BJ (cell line): Measurements from ENCODE around the gene CHMP2B. TPM values are rescaled to one million over a fixed set of nuclear protein-coding genes. Genes with fewer than 3 reads are reported as not detected.

Experiments used
- CTCF ChIA-PET: fragments of 350-600 bp; formaldehyde crosslinking; extraction: SDS; loops from one replicate; lab custom pipeline; 2021; ENCODE audit warnings: antibody characterized with exemption, inconsistent platforms; lab: Yijun Ruan, JAX
- POLR2A ChIA-PET: fragments of 300-600 bp; sonication (Branson Sonifier 250); formaldehyde crosslinking; extraction: SDS; loops from one replicate; lab custom pipeline; 2021; ENCODE audit warnings: antibody characterized with exemption; lab: Charles Lee
- DNase-seq: peaks from one replicate; pipeline ENCODE4 v3.0.0-alpha.2; 2011; ENCODE audit warnings: low read depth
- H3K27me3 ChIP-seq: 2 replicates; pipeline ENCODE4 v1.6.0; 2011; ENCODE audit warnings: low read length; ENCODE audit not compliant: control insufficient read depth, insufficient read depth
- H3K36me3 ChIP-seq: 2 replicates; pipeline ENCODE4 v1.5.1; 2011; ENCODE audit warnings: low read length; ENCODE audit not compliant: control insufficient read depth, insufficient read depth
- H3K4me3 ChIP-seq: 2 replicates; pipeline ENCODE4 v1.5.1; 2011; ENCODE audit warnings: low read depth, mild to moderate bottlenecking, control low read depth, low read length
- CTCF ChIP-seq: IDR thresholded peaks from 2 replicates; pipeline ENCODE4 v1.5.1; 2011; ENCODE audit warnings: low read depth, mild to moderate bottlenecking, control low read depth, inconsistent platforms, low read length, moderate library complexity; ENCODE audit not compliant: insufficient read depth
- polyA plus RNA-seq: library from polyadenylated mRNA; depleted of rRNA; stranded (reverse); fragments of >200 nt; gene quantifications from 2 replicates; pipeline ENCODE4 v1.2.3, GENCODE V29; 2011

CHMP2B gene
- polyA plus RNA-seq, 1 experiment = 13.4 TPM

- no peaks in the 10 kb centered on the region for H3K36me3 ChIP-seq
- ChIA-PET CTCF (interaction anchor here (0.7 to 1.1 kb wide), 3 partner anchors 31 to 413 kb away, joined by 3 read pairs; no protein-coding TSS in a partner anchor), POLR2A (no interaction called here)
- DNase-seq = no peak
- no peaks in the 10 kb centered on the region for H3K27me3 ChIP-seq
- no peak overlapping the region for H3K4me3 ChIP-seq
- no peak for TF ChIP-seq CTCF
These were observed 27.5 kb upstream of the CHMP2B start for GRCh38 chr3:87199628-87200027.

GRCh38 chr3:87200060-87200647 is 27.0 kb upstream of the CHMP2B start:
- CTCF ChIA-PET = interaction anchor here (0.9 kb wide), 1 partner anchor 414 kb away, joined by 3 read pairs; no protein-coding TSS in a partner anchor
- no peak for TF ChIP-seq CTCF
- no peaks in the 10 kb centered on the region for H3K27me3 ChIP-seq
- no peaks in the 10 kb centered on the region for H3K36me3 ChIP-seq
- H3K4me3 ChIP-seq = no peak overlapping the region
- POLR2A ChIA-PET = no interaction called here
- no peak for DNase-seq

GRCh38 chr3:87201727-87202126 is 25.4 kb upstream of the CHMP2B start:
- no peaks in the 10 kb centered on the region for H3K36me3 ChIP-seq
- ChIA-PET POLR2A (no interaction called here), CTCF (interaction anchor here (1.4 kb wide), 1 partner anchor 8 kb away, joined by 6 read pairs; no protein-coding TSS in a partner anchor)
- no peak overlapping the region for H3K4me3 ChIP-seq
- no peaks in the 10 kb centered on the region for H3K27me3 ChIP-seq
- no peak for TF ChIP-seq CTCF
- no peak for DNase-seq

GRCh38 chr3:87203809-87204208 is 23.3 kb upstream of the CHMP2B start:
- ChIA-PET POLR2A (no interaction called here), CTCF (interaction anchor here (0.6 to 1.4 kb wide), 2 partner anchors 19 to 25 kb away, joined by 3 to 4 read pairs; no protein-coding TSS in a partner anchor)
- H3K4me3 ChIP-seq = no peak overlapping the region
- DNase-seq = no peak
- TF ChIP-seq CTCF = no peak
- H3K27me3 ChIP-seq = no peaks in the 10 kb centered on the region
- H3K36me3 ChIP-seq = no peaks in the 10 kb centered on the region

GRCh38 chr3:87206070-87206469 is 21.0 kb upstream of the CHMP2B start:
- CTCF ChIA-PET = no interaction called here
- no peak for TF ChIP-seq CTCF
- H3K36me3 ChIP-seq = no peaks in the 10 kb centered on the region
- peak; percentile 80 for DNase-seq
- POLR2A ChIA-PET = no interaction called here
- no peaks in the 10 kb centered on the region for H3K27me3 ChIP-seq
- no peak overlapping the region for H3K4me3 ChIP-seq
